Tibial nerve (tissue), 4 donors: ENCODE results near the gene RGS6.
A peak's percentile ranks its signal among the peaks of the same experiment; 100 is the strongest.

Experiments used
- CTCF ChIP-seq, 5 experiments: fragments of 200-600 bp in 3 of 5; fragments of 450-650 bp in 2 of 5; sonication (generic) in 3 of 5; IDR thresholded peaks; one replicate each; pipeline ENCODE4 v1.5.1; 2016 to 2019; ENCODE audit warnings: antibody characterized with exemption in 5 of 5, mild to moderate bottlenecking in 3 of 5, moderate library complexity in 2 of 5
- EP300 ChIP-seq, 2 donors: sonication (generic); formaldehyde crosslinking; IDR thresholded peaks; one replicate each; pipeline ENCODE4 v1.6.1; 2017; ENCODE audit warnings: antibody characterized with exemption in 2 of 2, mild to moderate bottlenecking in 1 of 2
- POLR2A ChIP-seq, 2 donors: fragments of 450-650 bp; IDR thresholded peaks; one replicate each; pipeline ENCODE4 v1.6.1; 2017; ENCODE audit warnings: antibody characterized with exemption in 2 of 2, mild to moderate bottlenecking in 2 of 2, moderate library complexity in 2 of 2

GRCh38 chr14:72516936-72517700, 584.9 kb downstream of the RGS6 start:
- peak; percentile 78 to 86 (median 81) for TF ChIP-seq CTCF (IDR thresholded peaks at IDR 0.05)
- TF ChIP-seq EP300 (IDR thresholded peaks at IDR 0.05) = no peak
- TF ChIP-seq POLR2A (IDR thresholded peaks at IDR 0.05) = no peak
